HCT116 (cell line): ENCODE results near the gene CCL8. TPM values are rescaled to one million over a fixed set of nuclear protein-coding genes. Genes with fewer than 3 reads are reported as not detected.

Experiments used
- ATAC-seq: fragments of 200-7000 bp; cut with Tn5 transposase; 2 replicates; pipeline ENCODE4 v1.9.1; 2020; ENCODE audit warnings: mild to moderate bottlenecking, moderate library complexity
- BruUV-seq: library from RNA; stranded (reverse); fragments of 400-500 nt; replicated peaks from 2 replicates; lab custom pipeline; 2021; lab: Mats Ljungman, UMichigan
- CTCF ChIA-PET: fragments of 300-600 bp; sonication (Branson Sonifier 250); formaldehyde crosslinking; loops from one replicate; lab custom pipeline; 2021; ENCODE audit warnings: antibody characterized with exemption; lab: Charles Lee
- POLR2A ChIA-PET: fragments of 300-600, 350-600 bp; sonication (Branson Sonifier 250); formaldehyde crosslinking; loops from one replicate; lab custom pipeline; 2021; ENCODE audit warnings: antibody characterized with exemption; lab: Charles Lee
- RAD21 ChIA-PET, 2 experiments: fragments of 300-600 bp; sonication (Branson Sonifier 250); formaldehyde crosslinking; loops; one replicate each; lab custom pipeline; 2023; ENCODE audit warnings: low total read pairs in 2 of 2; ENCODE audit not compliant: uncharacterized antibody in 2 of 2, unreplicated experiment in 2 of 2, low non-redundant PET in 1 of 2; lab: Charles Lee
- DNase-seq: peaks from one replicate; pipeline ENCODE4 v3.0.0-alpha.2; 2010; ENCODE audit warnings: low read depth, low spot score
- H2AFZ ChIP-seq: fragments of 200-600 bp; shearing (Covaris generic), sonication (generic); 2 replicates; pipeline ENCODE4 v1.6.1; 2017; ENCODE audit warnings: low read depth, mixed run types, mixed read lengths, antibody characterized with exemption, low read length; ENCODE audit not compliant: poor library complexity, severe bottlenecking
- H3K27ac ChIP-seq: 2 replicates; pipeline ENCODE4 v1.5.1; 2012; ENCODE audit warnings: low read depth, low read length
- H3K27me3 ChIP-seq: fragments of 200-600 bp; sonication (generic); 2 replicates; pipeline ENCODE4 v1.6.1; 2016; ENCODE audit warnings: mixed run types, low read length, mixed read lengths; ENCODE audit not compliant: insufficient read depth
- H3K36me3 ChIP-seq, 2 experiments: fragments of 200-500 bp in 1 of 2; fragments of 200-600 bp in 1 of 2; sonication (Bioruptor generic) in 1 of 2; sonication (generic) in 1 of 2; 2 replicates each; pipeline versions ENCODE4 v1.5.1 to v1.6.1; 2014 to 2016; ENCODE audit warnings: low read length in 2 of 2, inconsistent platforms in 1 of 2, mixed read lengths in 1 of 2, mixed run types in 1 of 2; ENCODE audit not compliant: insufficient read depth in 2 of 2, control insufficient read depth in 1 of 2
- H3K4me1 ChIP-seq, 2 experiments: fragments of 200-600 bp in 1 of 2; sonication (generic) in 1 of 2; 2 replicates each; pipeline versions ENCODE4 v1.5.1 to v1.6.1; 2012 to 2017; ENCODE audit warnings: low read length in 2 of 2, inconsistent platforms in 1 of 2, mild to moderate bottlenecking in 1 of 2, mixed read lengths in 1 of 2, mixed run types in 1 of 2, moderate library complexity in 1 of 2; ENCODE audit not compliant: insufficient read depth in 2 of 2, control insufficient read depth in 1 of 2
- H3K4me2 ChIP-seq: fragments of 200-600 bp; sonication (generic); 2 replicates; pipeline ENCODE4 v1.6.1; 2017; ENCODE audit warnings: mixed run types, low read length, mixed read lengths
- H3K4me3 ChIP-seq, 2 experiments: fragments of 200-600 bp in 1 of 2; sonication (generic) in 1 of 2; replicated peaks in 1 of 2; 2 replicates each; pipeline ENCODE4 v1.5.1; 2011 to 2016; ENCODE audit warnings: low read length in 2 of 2, control low read depth in 1 of 2, low read depth in 1 of 2, mild to moderate bottlenecking in 1 of 2, mixed read lengths in 1 of 2, mixed run types in 1 of 2
- H3K79me2 ChIP-seq: fragments of 200-600 bp; sonication (generic); 2 replicates; pipeline ENCODE4 v1.6.1; 2017; ENCODE audit warnings: mild to moderate bottlenecking, mixed run types, low read length, moderate library complexity, mixed read lengths; ENCODE audit not compliant: insufficient read depth
- H3K9ac ChIP-seq: fragments of 200-600 bp; sonication (generic); 2 replicates; pipeline ENCODE4 v1.6.1; 2016; ENCODE audit warnings: low read length, mixed read lengths
- H3K9me2 ChIP-seq: fragments of 200-600 bp; sonication (generic), shearing (Covaris generic); 2 replicates; pipeline ENCODE4 v1.6.1; 2017; ENCODE audit warnings: mixed run types, mild to moderate bottlenecking, moderate library complexity; ENCODE audit not compliant: insufficient read depth
- H3K9me3 ChIP-seq, 2 experiments: fragments of 200-500 bp in 1 of 2; fragments of 200-600 bp in 1 of 2; sonication (Bioruptor generic) in 1 of 2; sonication (generic) in 1 of 2; 2 replicates each; pipeline ENCODE4 v1.6.1; 2014 to 2017; ENCODE audit warnings: low read length in 2 of 2, mixed read lengths in 2 of 2, inconsistent platforms in 1 of 2, low read depth in 1 of 2, mild to moderate bottlenecking in 1 of 2, mixed run types in 1 of 2, moderate library complexity in 1 of 2; ENCODE audit not compliant: control insufficient read depth in 1 of 2, insufficient read depth in 1 of 2
- H4K20me1 ChIP-seq: fragments of 200-600 bp; sonication (generic), shearing (Covaris generic); 2 replicates; pipeline ENCODE4 v1.6.1; 2017; ENCODE audit warnings: mixed run types, mild to moderate bottlenecking, moderate library complexity; ENCODE audit not compliant: insufficient read depth
- CBX3 ChIP-seq: IDR thresholded peaks from 2 replicates; pipeline ENCODE4 v1.6.1; 2012; ENCODE audit warnings: low read depth
- CEBPB ChIP-seq: IDR thresholded peaks from 2 replicates; pipeline ENCODE4 v1.6.1; 2012; ENCODE audit warnings: low read depth
- EGR1 ChIP-seq: IDR thresholded peaks from 2 replicates; pipeline ENCODE4 v1.6.1; 2012; ENCODE audit warnings: low read depth
- EZH2 ChIP-seq: fragments of 200-600 bp; sonication (generic); IDR thresholded peaks from 2 replicates; pipeline ENCODE4 v1.6.1; 2017; ENCODE audit warnings: antibody characterized with exemption, mixed run types
- EZH2phosphoT487 ChIP-seq: fragments of 200-600 bp; IDR thresholded peaks from 2 replicates; pipeline ENCODE4 v1.6.1; 2018; ENCODE audit warnings: antibody characterized with exemption, borderline replicate concordance
- POLR2AphosphoS5 ChIP-seq: IDR thresholded peaks from 2 replicates; pipeline ENCODE4 v1.6.1; 2011; ENCODE audit warnings: mild to moderate bottlenecking, low read depth, low read length, moderate library complexity
- RAD21 ChIP-seq: IDR thresholded peaks from 2 replicates; pipeline ENCODE4 v1.6.1; 2012; ENCODE audit warnings: low read depth, mild to moderate bottlenecking
- SIN3A ChIP-seq: IDR thresholded peaks from 2 replicates; pipeline ENCODE4 v1.6.1; 2012; ENCODE audit warnings: low read depth
- SRF ChIP-seq: IDR thresholded peaks from 2 replicates; pipeline ENCODE4 v1.6.1; 2012; ENCODE audit warnings: low read depth
- TCF7L2 ChIP-seq: IDR thresholded peaks from 2 replicates; pipeline ENCODE4 v1.7.0; 2011; ENCODE audit warnings: borderline replicate concordance, inconsistent platforms; ENCODE audit not compliant: insufficient read depth, insufficient read length; ENCODE audit errors: extremely low read depth
- ZNF274 ChIP-seq: fragments of 200-500 bp; sonication (Bioruptor generic); IDR thresholded peaks from 2 replicates; pipeline ENCODE4 v1.6.1; 2014; ENCODE audit warnings: mild to moderate bottlenecking, low read depth, low read length, inconsistent platforms
- intact Hi-C: fragments of 100-400 bp; cut with micrococcal nuclease; formaldehyde crosslinking; loops from 2 replicates; pipeline ENCODE4 v1.10.0; 2022
- total RNA-seq: library from RNA; stranded (reverse); gene quantifications from one replicate; pipeline ENCODE4 v1.2.1, GENCODE V29; 2021; ENCODE audit not compliant: unreplicated experiment
- TF ChIP-seq, protein P1 (sequence below): IDR thresholded peaks from 2 replicates; pipeline ENCODE4 v1.6.1; 2012
- TF ChIP-seq, protein P2 (sequence below): IDR thresholded peaks from 2 replicates; pipeline ENCODE4 v1.6.1; 2011; ENCODE audit warnings: mild to moderate bottlenecking, low read length, moderate library complexity; ENCODE audit not compliant: insufficient replicate concordance; ENCODE audit errors: extremely low read depth

Gene CCL8
- total RNA-seq, 1 experiment from 2014 or later = not detected

- peaks cover 19% of the 10 kb centered on the region; the same call in 1 of the 2 replicates for H3K27me3 ChIP-seq
- ChIA-PET CTCF (no interaction called here), RAD21 (no interaction called here), POLR2A (no interaction called here)
- no peak overlapping the region for H3K4me3 ChIP-seq
- no peak overlapping the region for H3K9ac ChIP-seq
- no peak overlapping the region for H3K27ac ChIP-seq
- no peak overlapping the region for H3K4me2 ChIP-seq
- H3K9me3 ChIP-seq = no peaks in the 10 kb centered on the region
- ATAC-seq = no peak
- H4K20me1 ChIP-seq = no peaks in the 10 kb centered on the region
- no peaks in the 10 kb centered on the region for H3K4me1 ChIP-seq
- BruUV-seq = no TSS peak
- H2AFZ ChIP-seq = no peak overlapping the region
- DNase-seq = no peak
- no peaks in the 10 kb centered on the region for H3K9me2 ChIP-seq
- intact Hi-C loops = no loop called here
- TF ChIP-seq TCF7L2 = no peak
- no peak for TF ChIP-seq EZH2phosphoT487
- TF ChIP-seq, protein P1, sequence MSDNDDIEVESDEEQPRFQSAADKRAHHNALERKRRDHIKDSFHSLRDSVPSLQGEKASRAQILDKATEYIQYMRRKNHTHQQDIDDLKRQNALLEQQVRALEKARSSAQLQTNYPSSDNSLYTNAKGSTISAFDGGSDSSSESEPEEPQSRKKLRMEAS = no peak
- no peak for TF ChIP-seq CBX3
- TF ChIP-seq EGR1 = no peak
- TF ChIP-seq ZNF274 = no peak
- TF ChIP-seq, protein P2, sequence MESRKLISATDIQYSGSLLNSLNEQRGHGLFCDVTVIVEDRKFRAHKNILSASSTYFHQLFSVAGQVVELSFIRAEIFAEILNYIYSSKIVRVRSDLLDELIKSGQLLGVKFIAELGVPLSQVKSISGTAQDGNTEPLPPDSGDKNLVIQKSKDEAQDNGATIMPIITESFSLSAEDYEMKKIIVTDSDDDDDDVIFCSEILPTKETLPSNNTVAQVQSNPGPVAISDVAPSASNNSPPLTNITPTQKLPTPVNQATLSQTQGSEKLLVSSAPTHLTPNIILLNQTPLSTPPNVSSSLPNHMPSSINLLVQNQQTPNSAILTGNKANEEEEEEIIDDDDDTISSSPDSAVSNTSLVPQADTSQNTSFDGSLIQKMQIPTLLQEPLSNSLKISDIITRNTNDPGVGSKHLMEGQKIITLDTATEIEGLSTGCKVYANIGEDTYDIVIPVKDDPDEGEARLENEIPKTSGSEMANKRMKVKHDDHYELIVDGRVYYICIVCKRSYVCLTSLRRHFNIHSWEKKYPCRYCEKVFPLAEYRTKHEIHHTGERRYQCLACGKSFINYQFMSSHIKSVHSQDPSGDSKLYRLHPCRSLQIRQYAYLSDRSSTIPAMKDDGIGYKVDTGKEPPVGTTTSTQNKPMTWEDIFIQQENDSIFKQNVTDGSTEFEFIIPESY = no peak
- no peak for TF ChIP-seq POLR2AphosphoS5
- no peak for TF ChIP-seq SRF
- no peak for TF ChIP-seq EZH2
- TF ChIP-seq SIN3A = no peak
- no peak for TF ChIP-seq CEBPB
- no peak for TF ChIP-seq RAD21
- TF ChIP-seq, all 23 proteins: peak for 0
- no peaks in the 10 kb centered on the region for H3K36me3 ChIP-seq
- no peaks in the 10 kb centered on the region for H3K79me2 ChIP-seq
Observed at GRCh38 chr17:34366529-34367107, 47.4 kb downstream of the CCL8 start.
